ENCODE measurements around the gene FGFR1OP2. TPM values are rescaled to one million over a fixed set of nuclear protein-coding genes. Genes with fewer than 3 reads are reported as not detected.

The FGFR1OP2 gene
- total and polyA plus RNA-seq, 10 donors: 27.2 to 142 (median 70.1) TPM

DNA sequence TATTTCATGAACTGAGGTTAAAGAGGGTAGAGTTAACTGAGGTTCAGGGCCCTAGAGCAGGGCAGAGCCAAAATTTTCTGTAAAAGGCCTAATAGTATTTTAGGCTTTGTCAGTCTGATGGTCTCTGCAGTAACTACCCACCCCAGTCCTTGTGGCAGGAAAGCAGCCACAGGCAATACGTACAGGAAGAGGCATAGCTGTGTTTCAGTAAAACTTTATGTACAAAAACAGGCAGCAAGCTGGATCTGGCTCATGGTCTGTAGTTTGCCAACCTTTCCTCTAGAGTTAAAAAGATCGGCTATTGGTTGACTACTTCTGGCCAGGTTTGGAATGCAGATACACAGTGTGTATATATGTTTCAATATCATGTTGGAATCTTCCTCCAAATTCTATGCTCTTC, 58.7 kb downstream of the FGFR1OP2 start:
- H3K27ac ChIP-seq: peak overlapping the region in 7 of 8 donors; percentile 30 to 76 (median 59)
- H3K4me1 ChIP-seq: peaks cover 5 to 41% (median 20%) of the 10 kb centered on the region in 6 donors
- no peak overlapping the region for H3K4me3 ChIP-seq
- TF ChIP-seq POLR2A (IDR thresholded peaks at IDR 0.05) (no peak), POLR2AphosphoS5 (IDR thresholded peaks at IDR 0.05) (no peak)
- TF ChIP-seq, protein P1, sequence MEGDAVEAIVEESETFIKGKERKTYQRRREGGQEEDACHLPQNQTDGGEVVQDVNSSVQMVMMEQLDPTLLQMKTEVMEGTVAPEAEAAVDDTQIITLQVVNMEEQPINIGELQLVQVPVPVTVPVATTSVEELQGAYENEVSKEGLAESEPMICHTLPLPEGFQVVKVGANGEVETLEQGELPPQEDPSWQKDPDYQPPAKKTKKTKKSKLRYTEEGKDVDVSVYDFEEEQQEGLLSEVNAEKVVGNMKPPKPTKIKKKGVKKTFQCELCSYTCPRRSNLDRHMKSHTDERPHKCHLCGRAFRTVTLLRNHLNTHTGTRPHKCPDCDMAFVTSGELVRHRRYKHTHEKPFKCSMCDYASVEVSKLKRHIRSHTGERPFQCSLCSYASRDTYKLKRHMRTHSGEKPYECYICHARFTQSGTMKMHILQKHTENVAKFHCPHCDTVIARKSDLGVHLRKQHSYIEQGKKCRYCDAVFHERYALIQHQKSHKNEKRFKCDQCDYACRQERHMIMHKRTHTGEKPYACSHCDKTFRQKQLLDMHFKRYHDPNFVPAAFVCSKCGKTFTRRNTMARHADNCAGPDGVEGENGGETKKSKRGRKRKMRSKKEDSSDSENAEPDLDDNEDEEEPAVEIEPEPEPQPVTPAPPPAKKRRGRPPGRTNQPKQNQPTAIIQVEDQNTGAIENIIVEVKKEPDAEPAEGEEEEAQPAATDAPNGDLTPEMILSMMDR (IDR thresholded peaks at IDR 0.05 in 8 of 11, conservative IDR thresholded peaks at IDR 0.05 in 3 of 11): no peak
- H3K27me3 ChIP-seq (replicated peaks in 1 of 7): no peaks in the 10 kb centered on the region
- 60 to 90% (median 78%) methylated on average over 2 of the region's 2 CpGs for WGBS, 5 donors
- no peak for DNase-seq
- intact Hi-C loops (cut with DNase I; ENCODE audit: low total_unique reads): no loop called here
- no peaks in the 10 kb centered on the region for H3K9me3 ChIP-seq
- peaks cover 0 to 88% (median 31%) of the 10 kb centered on the region in 6 donors for H3K36me3 ChIP-seq

DNA sequence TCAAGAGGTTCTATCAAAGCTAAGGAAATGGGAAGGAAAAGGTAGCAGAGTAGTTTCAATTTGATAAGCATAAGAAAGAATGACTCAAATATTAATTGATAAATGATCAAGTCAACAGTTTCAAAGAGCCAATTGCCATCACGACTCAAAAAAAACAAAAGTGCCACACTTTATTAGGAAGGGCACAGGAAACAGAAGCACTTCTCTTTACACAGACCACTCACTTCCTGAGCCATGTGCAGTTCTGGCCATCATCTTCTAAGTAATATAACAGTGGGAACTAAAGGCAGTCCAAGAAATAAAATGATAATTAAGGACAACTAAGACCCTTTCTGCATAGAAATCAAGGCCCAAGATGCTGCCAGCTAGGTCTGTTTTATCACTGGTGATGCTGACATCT, 62.7 kb downstream of the FGFR1OP2 start:
- H3K4me1 ChIP-seq: peaks cover 5 to 78% (median 29%) of the 10 kb centered on the region in 6 donors
- 5 to 16% (median 11%) methylated on average over 1 of the region's 1 CpG for WGBS, 5 donors
- H3K4me3 ChIP-seq: no peak overlapping the region
- no peaks in the 10 kb centered on the region for H3K9me3 ChIP-seq
- H3K36me3 ChIP-seq: peaks cover 0 to 53% (median 12%) of the 10 kb centered on the region in 6 donors
- intact Hi-C loops (cut with DNase I; ENCODE audit: low total_unique reads): loop anchor here (10.0 kb wide), 1 partner anchor 46 kb away; no protein-coding TSS in a partner anchor
- TF ChIP-seq POLR2AphosphoS5 (IDR thresholded peaks at IDR 0.05): no peak
- H3K27me3 ChIP-seq (replicated peaks in 1 of 7): no peaks in the 10 kb centered on the region
- DNase-seq: no peak
- peak overlapping the region in 4 of 8 donors; percentile 11 to 55 (median 41) for H3K27ac ChIP-seq

DNA sequence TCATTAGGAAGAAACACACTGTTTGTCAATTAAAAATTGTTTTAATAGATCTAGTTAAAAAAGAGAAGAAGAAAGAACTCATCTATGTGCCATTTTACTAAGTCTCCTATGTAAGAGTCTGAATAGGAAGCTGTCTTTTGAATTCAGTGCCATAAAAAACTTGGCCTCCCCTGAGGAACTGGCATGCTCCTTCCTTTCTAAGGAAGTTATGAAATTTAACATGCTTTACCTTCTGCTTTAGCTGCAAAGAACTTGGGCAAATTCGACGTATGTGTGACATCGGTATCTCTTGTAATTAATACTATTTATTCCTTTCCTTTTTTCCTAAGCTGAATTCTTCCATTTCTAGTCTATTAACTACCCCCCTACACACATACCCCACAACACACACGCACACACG, 63.4 kb downstream of the FGFR1OP2 start:
- H3K27ac ChIP-seq: peak overlapping the region in 5 of 8 donors; percentile 5 to 55 (median 30)
- no peak for DNase-seq
- TF ChIP-seq, protein P1 (IDR thresholded peaks at IDR 0.05 in 8 of 11, conservative IDR thresholded peaks at IDR 0.05 in 3 of 11): no peak
- no peak for TF ChIP-seq POLR2A (IDR thresholded peaks at IDR 0.05)
- TF ChIP-seq POLR2AphosphoS5 (IDR thresholded peaks at IDR 0.05): no peak
- H3K4me1 ChIP-seq: peaks cover 5 to 83% (median 27%) of the 10 kb centered on the region in 6 donors
- H3K4me3 ChIP-seq: no peak overlapping the region
- no peaks in the 10 kb centered on the region for H3K9me3 ChIP-seq
- peaks cover 0 to 46% (median 8%) of the 10 kb centered on the region in 6 donors for H3K36me3 ChIP-seq
- WGBS, 5 donors: 53 to 63% (median 58%) methylated on average over 5 of the region's 5 CpGs
- intact Hi-C loops (cut with DNase I; ENCODE audit: low total_unique reads): loop anchor here (10.0 kb wide), 1 partner anchor 47 kb away; no protein-coding TSS in a partner anchor
- no peaks in the 10 kb centered on the region for H3K27me3 ChIP-seq (replicated peaks in 1 of 7)

DNA sequence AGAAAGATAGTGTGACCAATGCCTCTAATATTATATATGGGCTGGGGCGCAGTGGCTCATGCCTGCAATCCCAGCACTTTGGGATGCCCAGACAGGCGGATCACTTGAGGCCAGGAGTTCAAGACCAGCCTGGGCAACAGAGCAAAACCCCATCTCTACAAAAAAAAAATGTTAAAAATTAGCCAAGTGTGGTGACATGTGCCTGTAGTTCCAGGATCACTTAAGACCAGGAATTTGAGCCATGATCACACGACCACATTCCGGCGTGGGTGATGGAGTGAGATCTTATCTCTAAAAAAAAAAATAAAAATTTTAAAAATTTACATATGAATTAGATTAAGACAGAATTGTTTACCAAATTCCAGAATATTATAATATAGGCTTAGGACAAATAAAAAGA, 63.9 kb downstream of the FGFR1OP2 start:
- Histone ChIP-seq H3K4me3 (no peak overlapping the region), H3K9me3 (no peaks in the 10 kb centered on the region), H3K27ac (peak overlapping the region in 3 of 8 donors; percentile 5 to 55 (median 52)), H3K27me3 (replicated peaks in 1 of 7) (no peaks in the 10 kb centered on the region), H3K36me3 (peaks cover 0 to 41% (median 6%) of the 10 kb centered on the region in 6 donors), H3K4me1 (peaks cover 5 to 83% (median 27%) of the 10 kb centered on the region in 6 donors)
- TF ChIP-seq POLR2A (IDR thresholded peaks at IDR 0.05) (no peak), POLR2AphosphoS5 (IDR thresholded peaks at IDR 0.05) (no peak)
- TF ChIP-seq, protein P1 (IDR thresholded peaks at IDR 0.05 in 8 of 11, conservative IDR thresholded peaks at IDR 0.05 in 3 of 11): no peak
- 72 to 98% (median 75%) methylated on average over 5 of the region's 5 CpGs for WGBS, 5 donors
- no peak for DNase-seq
- intact Hi-C loops (cut with DNase I; ENCODE audit: low total_unique reads): loop anchor here (10.0 kb wide), 1 partner anchor 47 kb away; no protein-coding TSS in a partner anchor

All from spleen (tissue), 11 donors.